HCT116 (cell line): ENCODE measurements around the gene SYNE3. TPM values are rescaled to one million over a fixed set of nuclear protein-coding genes. Genes with fewer than 3 reads are reported as not detected.

ENCODE experiments used
- ATAC-seq: fragments of 200-7000 bp; cut with Tn5 transposase; 2 replicates; pipeline ENCODE4 v1.9.1; 2020; ENCODE audit warnings: mild to moderate bottlenecking, moderate library complexity
- BruUV-seq: library from RNA; stranded (reverse); fragments of 400-500 nt; replicated peaks from 2 replicates; lab custom pipeline; 2021; lab: Mats Ljungman, UMichigan
- CTCF ChIA-PET: fragments of 300-600 bp; sonication (Branson Sonifier 250); formaldehyde crosslinking; loops from one replicate; lab custom pipeline; 2021; ENCODE audit warnings: antibody characterized with exemption; lab: Charles Lee
- POLR2A ChIA-PET: fragments of 300-600, 350-600 bp; sonication (Branson Sonifier 250); formaldehyde crosslinking; loops from one replicate; lab custom pipeline; 2021; ENCODE audit warnings: antibody characterized with exemption; lab: Charles Lee
- RAD21 ChIA-PET, 2 experiments: fragments of 300-600 bp; sonication (Branson Sonifier 250); formaldehyde crosslinking; loops; one replicate each; lab custom pipeline; 2023; ENCODE audit warnings: low total read pairs in 2 of 2; ENCODE audit not compliant: uncharacterized antibody in 2 of 2, unreplicated experiment in 2 of 2, low non-redundant PET in 1 of 2; lab: Charles Lee
- DNase-seq: peaks from one replicate; pipeline ENCODE4 v3.0.0-alpha.2; 2010; ENCODE audit warnings: low read depth, low spot score
- H2AFZ ChIP-seq: fragments of 200-600 bp; shearing (Covaris generic), sonication (generic); 2 replicates; pipeline ENCODE4 v1.6.1; 2017; ENCODE audit warnings: low read depth, mixed run types, mixed read lengths, antibody characterized with exemption, low read length; ENCODE audit not compliant: poor library complexity, severe bottlenecking
- H3K27ac ChIP-seq: 2 replicates; pipeline ENCODE4 v1.5.1; 2012; ENCODE audit warnings: low read depth, low read length
- H3K27me3 ChIP-seq: fragments of 200-600 bp; sonication (generic); 2 replicates; pipeline ENCODE4 v1.6.1; 2016; ENCODE audit warnings: mixed run types, low read length, mixed read lengths; ENCODE audit not compliant: insufficient read depth
- H3K36me3 ChIP-seq, 2 experiments: fragments of 200-500 bp in 1 of 2; fragments of 200-600 bp in 1 of 2; sonication (Bioruptor generic) in 1 of 2; sonication (generic) in 1 of 2; 2 replicates each; pipeline versions ENCODE4 v1.5.1 to v1.6.1; 2014 to 2016; ENCODE audit warnings: low read length in 2 of 2, inconsistent platforms in 1 of 2, mixed read lengths in 1 of 2, mixed run types in 1 of 2; ENCODE audit not compliant: insufficient read depth in 2 of 2, control insufficient read depth in 1 of 2
- H3K4me1 ChIP-seq, 2 experiments: fragments of 200-600 bp in 1 of 2; sonication (generic) in 1 of 2; 2 replicates each; pipeline versions ENCODE4 v1.5.1 to v1.6.1; 2012 to 2017; ENCODE audit warnings: low read length in 2 of 2, inconsistent platforms in 1 of 2, mild to moderate bottlenecking in 1 of 2, mixed read lengths in 1 of 2, mixed run types in 1 of 2, moderate library complexity in 1 of 2; ENCODE audit not compliant: insufficient read depth in 2 of 2, control insufficient read depth in 1 of 2
- H3K4me2 ChIP-seq: fragments of 200-600 bp; sonication (generic); 2 replicates; pipeline ENCODE4 v1.6.1; 2017; ENCODE audit warnings: mixed run types, low read length, mixed read lengths
- H3K4me3 ChIP-seq, 2 experiments: fragments of 200-600 bp in 1 of 2; sonication (generic) in 1 of 2; replicated peaks in 1 of 2; 2 replicates each; pipeline ENCODE4 v1.5.1; 2011 to 2016; ENCODE audit warnings: low read length in 2 of 2, control low read depth in 1 of 2, low read depth in 1 of 2, mild to moderate bottlenecking in 1 of 2, mixed read lengths in 1 of 2, mixed run types in 1 of 2
- H3K79me2 ChIP-seq: fragments of 200-600 bp; sonication (generic); 2 replicates; pipeline ENCODE4 v1.6.1; 2017; ENCODE audit warnings: mild to moderate bottlenecking, mixed run types, low read length, moderate library complexity, mixed read lengths; ENCODE audit not compliant: insufficient read depth
- H3K9ac ChIP-seq: fragments of 200-600 bp; sonication (generic); 2 replicates; pipeline ENCODE4 v1.6.1; 2016; ENCODE audit warnings: low read length, mixed read lengths
- H3K9me2 ChIP-seq: fragments of 200-600 bp; sonication (generic), shearing (Covaris generic); 2 replicates; pipeline ENCODE4 v1.6.1; 2017; ENCODE audit warnings: mixed run types, mild to moderate bottlenecking, moderate library complexity; ENCODE audit not compliant: insufficient read depth
- H3K9me3 ChIP-seq, 2 experiments: fragments of 200-500 bp in 1 of 2; fragments of 200-600 bp in 1 of 2; sonication (Bioruptor generic) in 1 of 2; sonication (generic) in 1 of 2; 2 replicates each; pipeline ENCODE4 v1.6.1; 2014 to 2017; ENCODE audit warnings: low read length in 2 of 2, mixed read lengths in 2 of 2, inconsistent platforms in 1 of 2, low read depth in 1 of 2, mild to moderate bottlenecking in 1 of 2, mixed run types in 1 of 2, moderate library complexity in 1 of 2; ENCODE audit not compliant: control insufficient read depth in 1 of 2, insufficient read depth in 1 of 2
- H4K20me1 ChIP-seq: fragments of 200-600 bp; sonication (generic), shearing (Covaris generic); 2 replicates; pipeline ENCODE4 v1.6.1; 2017; ENCODE audit warnings: mixed run types, mild to moderate bottlenecking, moderate library complexity; ENCODE audit not compliant: insufficient read depth
- CBX3 ChIP-seq: IDR thresholded peaks from 2 replicates; pipeline ENCODE4 v1.6.1; 2012; ENCODE audit warnings: low read depth
- CEBPB ChIP-seq: IDR thresholded peaks from 2 replicates; pipeline ENCODE4 v1.6.1; 2012; ENCODE audit warnings: low read depth
- FOSL1 ChIP-seq: IDR thresholded peaks from 2 replicates; pipeline ENCODE4 v1.6.1; 2012; ENCODE audit warnings: low read depth
- JUND ChIP-seq: IDR thresholded peaks from 2 replicates; pipeline ENCODE4 v1.6.1; 2012
- POLR2AphosphoS5 ChIP-seq: IDR thresholded peaks from 2 replicates; pipeline ENCODE4 v1.6.1; 2011; ENCODE audit warnings: mild to moderate bottlenecking, low read depth, low read length, moderate library complexity
- SP1 ChIP-seq: IDR thresholded peaks from 2 replicates; pipeline ENCODE4 v1.6.1; 2012; ENCODE audit warnings: low read depth
- TCF7L2 ChIP-seq: IDR thresholded peaks from 2 replicates; pipeline ENCODE4 v1.7.0; 2011; ENCODE audit warnings: borderline replicate concordance, inconsistent platforms; ENCODE audit not compliant: insufficient read depth, insufficient read length; ENCODE audit errors: extremely low read depth
- ZBTB33 ChIP-seq: IDR thresholded peaks from 2 replicates; pipeline ENCODE4 v1.6.1; 2011; ENCODE audit warnings: mild to moderate bottlenecking, low read length, moderate library complexity; ENCODE audit not compliant: insufficient replicate concordance; ENCODE audit errors: extremely low read depth
- ZNF274 ChIP-seq: fragments of 200-500 bp; sonication (Bioruptor generic); IDR thresholded peaks from 2 replicates; pipeline ENCODE4 v1.6.1; 2014; ENCODE audit warnings: mild to moderate bottlenecking, low read depth, low read length, inconsistent platforms
- intact Hi-C: fragments of 100-400 bp; cut with micrococcal nuclease; formaldehyde crosslinking; loops from 2 replicates; pipeline ENCODE4 v1.10.0; 2022
- total RNA-seq: library from RNA; stranded (reverse); gene quantifications from one replicate; pipeline ENCODE4 v1.2.1, GENCODE V29; 2021; ENCODE audit not compliant: unreplicated experiment
- TF ChIP-seq, protein P1 (sequence below): IDR thresholded peaks from 2 replicates; pipeline ENCODE4 v1.6.1; 2012; ENCODE audit warnings: low read depth
- TF ChIP-seq, protein P2 (sequence below): IDR thresholded peaks from 2 replicates; pipeline ENCODE4 v1.6.1; 2012

SYNE3 gene
- total RNA-seq, 1 experiment from 2014 or later: 3.6 TPM

DNA sequence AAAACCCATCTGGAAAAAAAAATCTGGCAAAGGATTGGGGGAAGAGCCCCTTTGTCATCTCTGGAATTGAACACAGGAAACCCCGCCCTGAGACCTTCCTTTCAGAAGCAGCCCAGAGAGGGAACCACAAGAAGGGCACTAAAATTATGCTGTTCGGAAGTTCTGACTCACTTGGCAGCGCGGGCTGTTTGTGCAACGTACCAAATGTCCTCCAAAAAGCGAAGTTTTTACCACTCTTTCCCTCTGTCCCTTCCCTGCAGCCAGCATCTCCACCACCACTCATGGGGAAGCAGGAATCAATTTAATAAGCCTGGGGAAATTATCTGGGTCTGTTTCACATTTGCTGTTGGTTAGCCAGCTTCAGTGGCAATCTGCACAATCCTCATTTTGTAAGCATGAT is 3.2 kb upstream of the SYNE3 start:
- Histone ChIP-seq H3K9me2 (no peaks in the 10 kb centered on the region), H4K20me1 (no peaks in the 10 kb centered on the region), H3K4me3 (peak overlapping the region in 1 of 2 experiments; percentile 40; a peak in 2 of 4 replicates), H3K9me3 (no peaks in the 10 kb centered on the region), H3K27me3 (no peaks in the 10 kb centered on the region), H3K9ac (peak overlapping the region; percentile 34), H2AFZ (peak overlapping the region; percentile 91), H3K4me1 (peaks cover 31 to 61% of the 10 kb centered on the region in 2 experiments), H3K27ac (no peak overlapping the region), H3K36me3 (no peaks in the 10 kb centered on the region), H3K4me2 (peak overlapping the region; percentile 73), H3K79me2 (no peaks in the 10 kb centered on the region)
- intact Hi-C loops: loop anchor here (5.0 kb wide), 1 partner anchor 252 kb away; no protein-coding TSS in a partner anchor
- CTCF ChIA-PET: no interaction called here
- TF ChIP-seq ZNF274: no peak
- TF ChIP-seq SP1: peak; percentile 65
- TF ChIP-seq JUND: peak; percentile 85
- TF ChIP-seq CBX3: no peak
- peak; percentile 85 for TF ChIP-seq FOSL1
- TF ChIP-seq, protein P1, sequence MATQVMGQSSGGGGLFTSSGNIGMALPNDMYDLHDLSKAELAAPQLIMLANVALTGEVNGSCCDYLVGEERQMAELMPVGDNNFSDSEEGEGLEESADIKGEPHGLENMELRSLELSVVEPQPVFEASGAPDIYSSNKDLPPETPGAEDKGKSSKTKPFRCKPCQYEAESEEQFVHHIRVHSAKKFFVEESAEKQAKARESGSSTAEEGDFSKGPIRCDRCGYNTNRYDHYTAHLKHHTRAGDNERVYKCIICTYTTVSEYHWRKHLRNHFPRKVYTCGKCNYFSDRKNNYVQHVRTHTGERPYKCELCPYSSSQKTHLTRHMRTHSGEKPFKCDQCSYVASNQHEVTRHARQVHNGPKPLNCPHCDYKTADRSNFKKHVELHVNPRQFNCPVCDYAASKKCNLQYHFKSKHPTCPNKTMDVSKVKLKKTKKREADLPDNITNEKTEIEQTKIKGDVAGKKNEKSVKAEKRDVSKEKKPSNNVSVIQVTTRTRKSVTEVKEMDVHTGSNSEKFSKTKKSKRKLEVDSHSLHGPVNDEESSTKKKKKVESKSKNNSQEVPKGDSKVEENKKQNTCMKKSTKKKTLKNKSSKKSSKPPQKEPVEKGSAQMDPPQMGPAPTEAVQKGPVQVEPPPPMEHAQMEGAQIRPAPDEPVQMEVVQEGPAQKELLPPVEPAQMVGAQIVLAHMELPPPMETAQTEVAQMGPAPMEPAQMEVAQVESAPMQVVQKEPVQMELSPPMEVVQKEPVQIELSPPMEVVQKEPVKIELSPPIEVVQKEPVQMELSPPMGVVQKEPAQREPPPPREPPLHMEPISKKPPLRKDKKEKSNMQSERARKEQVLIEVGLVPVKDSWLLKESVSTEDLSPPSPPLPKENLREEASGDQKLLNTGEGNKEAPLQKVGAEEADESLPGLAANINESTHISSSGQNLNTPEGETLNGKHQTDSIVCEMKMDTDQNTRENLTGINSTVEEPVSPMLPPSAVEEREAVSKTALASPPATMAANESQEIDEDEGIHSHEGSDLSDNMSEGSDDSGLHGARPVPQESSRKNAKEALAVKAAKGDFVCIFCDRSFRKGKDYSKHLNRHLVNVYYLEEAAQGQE: no peak
- TF ChIP-seq, protein P2, sequence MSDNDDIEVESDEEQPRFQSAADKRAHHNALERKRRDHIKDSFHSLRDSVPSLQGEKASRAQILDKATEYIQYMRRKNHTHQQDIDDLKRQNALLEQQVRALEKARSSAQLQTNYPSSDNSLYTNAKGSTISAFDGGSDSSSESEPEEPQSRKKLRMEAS: peak; percentile 39; the same call in 1 of the 2 replicates
- TF ChIP-seq ZBTB33: no peak
- peak; percentile 19 for TF ChIP-seq TCF7L2
- TF ChIP-seq CEBPB: peak; percentile 88
- no peak; the same call in 1 of the 2 replicates for TF ChIP-seq POLR2AphosphoS5
- DNase-seq (peak; percentile 56), ATAC-seq (peak; percentile 27; the same call in 1 of the 2 replicates)
- no TSS peak for BruUV-seq
- POLR2A ChIA-PET: no interaction called here
- RAD21 ChIA-PET: no interaction called here
